ENCODE data around the gene TMEM184A.

Gene TMEM184A

DNA sequence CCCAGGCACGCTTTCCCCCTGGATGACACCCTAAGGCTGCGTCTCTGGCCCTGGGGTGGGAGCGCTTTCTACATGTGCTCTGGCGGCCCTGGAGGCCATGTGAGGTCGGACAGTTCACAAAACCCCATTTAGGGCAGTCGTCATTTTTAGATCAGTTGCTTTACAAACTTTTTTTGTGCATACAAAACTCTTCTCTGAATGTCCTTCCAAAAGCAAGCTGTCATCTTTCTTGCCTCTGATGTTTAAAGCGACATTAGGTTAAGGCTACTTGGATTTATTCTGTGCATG, 19.6 kb downstream of the TMEM184A start:
- peak overlapping the region; percentile 94 for H3K27ac ChIP-seq (ENCODE audit: low read depth, low read length)

DNA sequence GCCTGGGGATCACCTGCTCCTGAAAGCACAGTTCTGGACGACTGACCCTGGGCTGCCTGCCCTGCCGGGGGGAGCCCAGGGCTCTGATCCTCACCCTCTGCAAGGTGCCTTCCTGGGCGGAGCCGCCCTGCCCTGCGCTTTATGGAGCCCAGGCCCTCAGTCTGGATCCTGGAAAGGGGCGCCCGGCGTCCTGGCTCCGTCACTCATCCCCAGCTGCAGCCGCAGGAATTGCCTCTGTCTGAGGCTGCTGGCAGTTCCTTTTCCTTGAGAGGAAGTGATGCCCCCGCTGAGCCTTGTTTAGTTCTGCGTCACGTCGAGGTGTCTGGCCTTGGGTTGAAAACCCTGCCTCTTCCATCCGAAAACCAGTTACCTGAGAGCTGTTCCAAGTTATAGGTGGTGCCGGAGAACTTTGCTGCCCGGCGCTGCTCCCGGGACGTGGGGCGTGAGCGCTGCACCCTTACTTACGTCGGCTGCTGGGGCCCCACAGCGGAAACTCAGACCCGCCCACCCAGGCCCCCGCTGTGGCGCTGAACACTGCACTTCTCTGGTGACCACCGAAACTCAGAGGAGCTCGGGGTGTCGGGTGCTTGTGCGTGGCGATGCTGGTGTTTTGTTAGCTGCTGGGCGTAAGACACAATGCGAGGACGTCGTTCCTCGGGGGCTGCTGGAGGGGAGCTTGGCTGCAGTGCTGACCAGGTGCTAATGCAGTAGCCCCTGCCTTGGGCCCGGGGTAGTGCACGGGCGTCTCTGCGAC, 20.1 kb downstream of the TMEM184A start:
- H3K9me3 ChIP-seq (ENCODE audit: control insufficient read depth, insufficient read depth, low read length) = no peaks in the 10 kb centered on the region
- H3K27me3 ChIP-seq (ENCODE audit: control insufficient read depth, insufficient read depth, low read length) = no peaks in the 10 kb centered on the region
- H3K4me3 ChIP-seq (ENCODE audit: low read depth, low read length) = no peak overlapping the region
- H3K4me1 ChIP-seq (ENCODE audit: control insufficient read depth, insufficient read depth, low read length) = peaks cover 33% of the 10 kb centered on the region
- H3K36me3 ChIP-seq (ENCODE audit: control insufficient read depth, insufficient read depth, low read length) = peaks cover 14% of the 10 kb centered on the region
- no peak overlapping the region for H3K9ac ChIP-seq (ENCODE audit: low read depth, low read length)
- H3K27ac ChIP-seq (ENCODE audit: low read depth, low read length) = peak overlapping the region; percentile 94

More for the DNA sequence above, 19.6 kb downstream of the TMEM184A start:
- Histone ChIP-seq H3K4me3 (ENCODE audit: low read depth, low read length) (no peak overlapping the region), H3K27me3 (ENCODE audit: control insufficient read depth, insufficient read depth, low read length) (no peaks in the 10 kb centered on the region), H3K9me3 (ENCODE audit: control insufficient read depth, insufficient read depth, low read length) (no peaks in the 10 kb centered on the region), H3K4me1 (ENCODE audit: control insufficient read depth, insufficient read depth, low read length) (peaks cover 32% of the 10 kb centered on the region), H3K36me3 (ENCODE audit: control insufficient read depth, insufficient read depth, low read length) (peaks cover 20% of the 10 kb centered on the region), H3K9ac (ENCODE audit: low read depth, low read length) (peak overlapping the region; percentile 21; the same call in 1 of the 2 replicates)

DNA sequence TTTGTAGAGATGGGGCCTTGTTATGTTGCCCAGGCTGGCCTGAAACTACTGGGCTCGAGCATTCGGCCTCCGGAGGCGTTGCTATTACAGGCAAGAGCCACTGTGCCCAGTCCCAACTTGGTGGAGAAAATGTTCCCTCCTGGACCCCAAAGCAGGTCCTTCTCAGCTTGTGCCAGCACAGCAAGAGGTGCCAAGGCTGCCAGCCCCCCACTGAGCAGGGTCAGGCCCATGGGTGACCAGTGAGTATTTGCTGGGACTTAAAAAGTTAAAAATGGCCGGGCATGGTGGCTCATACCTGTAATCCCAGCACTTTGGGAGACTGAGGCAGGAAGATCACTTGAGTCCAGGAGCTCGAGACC, 20.9 kb downstream of the TMEM184A start:
- no peak overlapping the region for H3K9ac ChIP-seq (ENCODE audit: low read depth, low read length)
- H3K27me3 ChIP-seq (ENCODE audit: control insufficient read depth, insufficient read depth, low read length) = no peaks in the 10 kb centered on the region
- no peak overlapping the region for H3K4me3 ChIP-seq (ENCODE audit: low read depth, low read length)
- H3K4me1 ChIP-seq (ENCODE audit: control insufficient read depth, insufficient read depth, low read length) = peaks cover 33% of the 10 kb centered on the region
- peaks cover 8% of the 10 kb centered on the region; the same call in 1 of the 2 replicates for H3K36me3 ChIP-seq (ENCODE audit: control insufficient read depth, insufficient read depth, low read length)
- no peak overlapping the region for H3K27ac ChIP-seq (ENCODE audit: low read depth, low read length)
- H3K9me3 ChIP-seq (ENCODE audit: control insufficient read depth, insufficient read depth, low read length) = no peaks in the 10 kb centered on the region

DNA sequence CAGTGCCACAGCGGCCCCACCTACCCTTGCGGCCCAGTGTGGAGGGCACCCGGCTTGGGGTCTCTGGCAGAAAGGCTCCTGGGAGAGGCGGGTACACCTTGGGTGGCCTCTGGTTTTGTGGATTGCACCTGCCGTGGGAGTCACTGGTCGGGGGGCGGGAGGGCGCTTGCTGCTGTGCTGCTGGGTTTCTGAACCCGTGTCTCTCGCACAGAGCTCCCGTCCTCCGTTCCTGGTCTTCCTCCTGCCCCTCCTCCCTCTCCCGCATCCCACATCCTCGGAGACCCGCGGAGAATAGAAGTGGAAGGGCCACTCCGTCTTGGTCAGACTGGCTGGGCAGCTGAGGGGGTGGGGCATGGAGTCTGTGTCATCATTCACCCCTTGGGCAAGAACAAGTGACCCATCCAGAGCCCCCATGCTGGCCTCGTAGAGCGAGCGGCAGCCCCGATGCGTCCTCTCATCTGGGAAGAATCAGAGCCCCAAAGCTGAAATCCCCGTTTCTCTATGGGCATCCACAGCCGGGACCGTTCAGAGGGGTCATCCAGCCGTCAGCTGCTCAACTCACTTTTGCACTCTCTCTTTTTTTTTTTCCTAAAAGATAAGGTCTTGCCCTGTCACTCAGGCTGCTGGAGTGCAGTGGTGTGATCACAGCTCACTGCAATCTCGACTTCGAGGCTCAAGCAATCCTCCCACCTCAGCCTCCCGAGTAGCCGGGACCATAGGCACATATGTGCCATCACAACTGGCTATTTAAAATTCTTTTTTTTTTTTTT, 21.5 kb downstream of the TMEM184A start:
- H3K4me1 ChIP-seq (ENCODE audit: control insufficient read depth, insufficient read depth, low read length) = peaks cover 33% of the 10 kb centered on the region
- no peak overlapping the region for H3K9ac ChIP-seq (ENCODE audit: low read depth, low read length)
- peaks cover 2% of the 10 kb centered on the region; the same call in 1 of the 2 replicates for H3K36me3 ChIP-seq (ENCODE audit: control insufficient read depth, insufficient read depth, low read length)
- peak overlapping the region; percentile 48 for H3K27ac ChIP-seq (ENCODE audit: low read depth, low read length)
- no peak overlapping the region for H3K4me3 ChIP-seq (ENCODE audit: low read depth, low read length)
- H3K9me3 ChIP-seq (ENCODE audit: control insufficient read depth, insufficient read depth, low read length) = no peaks in the 10 kb centered on the region
- H3K27me3 ChIP-seq (ENCODE audit: control insufficient read depth, insufficient read depth, low read length) = no peaks in the 10 kb centered on the region

DNA sequence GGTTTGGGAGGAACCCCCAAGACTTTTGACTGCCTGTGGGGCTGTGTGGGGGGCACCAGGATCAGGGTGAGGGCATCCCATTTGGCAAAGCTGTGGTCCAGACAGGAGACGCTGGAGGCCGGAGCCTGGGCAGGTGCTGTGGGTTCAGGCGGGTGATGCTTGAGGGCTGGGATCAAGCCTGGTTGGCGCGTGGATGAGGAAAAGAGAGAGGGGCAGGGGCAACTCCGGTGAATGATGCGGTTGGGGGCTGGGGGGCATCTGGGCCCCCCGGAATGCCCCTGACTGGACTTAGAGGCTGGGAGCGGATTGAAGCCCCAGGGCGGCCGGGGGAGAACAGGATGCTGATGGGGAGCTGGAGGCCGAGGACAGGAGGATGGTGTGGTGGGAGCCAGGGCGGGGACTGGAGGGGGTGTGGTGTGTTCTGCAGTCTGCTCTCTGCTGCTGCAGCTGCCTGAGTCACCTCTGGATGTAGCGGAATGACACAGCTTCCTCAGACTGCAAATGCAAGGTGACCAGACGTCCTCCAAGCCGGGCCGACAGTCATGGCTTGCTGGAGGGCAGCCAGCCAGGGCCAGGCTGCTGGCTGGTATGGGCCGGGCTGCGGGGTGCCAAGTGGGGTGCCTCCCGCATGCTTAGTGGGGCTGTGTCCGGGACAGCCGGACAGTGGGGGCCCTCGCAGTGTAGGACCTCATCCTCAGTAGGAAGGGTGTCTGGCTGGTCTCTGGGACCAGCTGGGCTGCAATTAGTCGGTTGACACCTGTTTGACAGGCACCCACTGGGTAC, 22.3 kb downstream of the TMEM184A start:
- no peak overlapping the region for H3K4me3 ChIP-seq (ENCODE audit: low read depth, low read length)
- H3K9ac ChIP-seq (ENCODE audit: low read depth, low read length) = no peak overlapping the region

DNA sequence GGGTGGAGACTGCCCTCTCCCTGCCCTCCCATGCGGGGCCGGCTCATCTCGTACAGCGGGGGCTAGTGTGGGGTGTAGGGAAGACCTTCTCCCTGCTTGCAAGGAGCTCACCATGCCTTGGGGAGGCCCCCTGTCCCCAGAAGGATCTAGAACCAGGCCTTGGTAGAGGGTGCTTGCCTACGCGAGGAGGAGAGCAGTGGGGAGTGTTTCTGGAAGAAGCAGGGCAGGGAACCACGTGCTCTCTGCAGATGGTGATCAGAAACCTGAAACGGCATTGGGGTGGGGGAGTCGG, 22.8 kb downstream of the TMEM184A start:
- Histone ChIP-seq H3K9ac (ENCODE audit: low read depth, low read length) (no peak overlapping the region), H3K4me3 (ENCODE audit: low read depth, low read length) (no peak overlapping the region), H3K27ac (ENCODE audit: low read depth, low read length) (peak overlapping the region; percentile 67)

More for the DNA sequence above, 22.3 kb downstream of the TMEM184A start:
- H3K9me3 ChIP-seq (ENCODE audit: control insufficient read depth, insufficient read depth, low read length) = no peaks in the 10 kb centered on the region
- peaks cover 33% of the 10 kb centered on the region for H3K4me1 ChIP-seq (ENCODE audit: control insufficient read depth, insufficient read depth, low read length)
- peak overlapping the region; percentile 48 for H3K27ac ChIP-seq (ENCODE audit: low read depth, low read length)
- no peaks in the 10 kb centered on the region for H3K27me3 ChIP-seq (ENCODE audit: control insufficient read depth, insufficient read depth, low read length)
- no peaks in the 10 kb centered on the region for H3K36me3 ChIP-seq (ENCODE audit: control insufficient read depth, insufficient read depth, low read length)

DNA sequence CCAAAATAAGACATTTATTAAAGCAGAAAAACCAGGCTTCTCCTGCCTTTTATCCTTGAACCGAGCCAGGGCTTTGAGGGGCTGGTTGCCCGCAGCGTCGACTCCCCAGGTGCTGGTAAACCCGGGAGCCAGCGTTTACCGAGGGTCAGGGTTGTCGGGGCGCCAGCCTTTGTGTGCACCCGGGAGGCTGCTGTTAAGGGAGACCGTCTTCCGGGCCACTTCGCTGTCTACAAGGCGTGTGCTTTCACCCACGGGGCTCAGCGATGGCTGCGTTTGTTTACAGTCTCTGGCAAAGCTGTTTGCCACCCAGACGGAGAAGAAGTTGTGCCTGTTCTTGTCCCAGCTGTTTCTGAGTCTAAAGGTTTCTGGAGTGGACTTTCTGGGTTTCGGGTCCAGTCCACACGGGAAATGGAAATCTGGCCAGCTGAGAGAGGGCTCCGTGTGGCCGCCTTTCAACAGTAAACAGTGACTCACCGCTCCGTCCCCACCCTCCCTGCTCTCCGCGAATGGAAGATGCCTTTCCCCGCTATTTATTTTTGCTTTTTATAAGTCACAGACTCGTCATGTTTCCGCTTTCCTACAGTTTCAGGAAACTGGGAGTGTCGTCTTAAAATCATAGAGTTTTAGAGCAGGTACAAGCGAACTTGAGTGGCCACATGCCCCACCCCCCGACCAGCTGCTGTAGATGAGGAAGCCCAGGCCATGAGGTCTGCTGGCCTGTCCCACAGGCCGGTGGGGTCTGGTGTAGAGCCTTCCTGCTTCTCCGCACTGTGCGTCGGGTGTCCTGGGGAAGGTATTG, 23.4 kb downstream of the TMEM184A start:
- no peaks in the 10 kb centered on the region for H3K9me3 ChIP-seq (ENCODE audit: control insufficient read depth, insufficient read depth, low read length)
- peak overlapping the region; percentile 67 for H3K27ac ChIP-seq (ENCODE audit: low read depth, low read length)
- no peaks in the 10 kb centered on the region for H3K36me3 ChIP-seq (ENCODE audit: control insufficient read depth, insufficient read depth, low read length)
- no peaks in the 10 kb centered on the region for H3K27me3 ChIP-seq (ENCODE audit: control insufficient read depth, insufficient read depth, low read length)
- H3K9ac ChIP-seq (ENCODE audit: low read depth, low read length) = peak overlapping the region; percentile 44; the same call in 1 of the 2 replicates
- peaks cover 33% of the 10 kb centered on the region for H3K4me1 ChIP-seq (ENCODE audit: control insufficient read depth, insufficient read depth, low read length)
- H3K4me3 ChIP-seq (ENCODE audit: low read depth, low read length) = peak overlapping the region; percentile 40; the same call in 1 of the 2 replicates

More for the DNA sequence above, 22.8 kb downstream of the TMEM184A start:
- Histone ChIP-seq H3K9me3 (ENCODE audit: control insufficient read depth, insufficient read depth, low read length) (no peaks in the 10 kb centered on the region), H3K4me1 (ENCODE audit: control insufficient read depth, insufficient read depth, low read length) (peaks cover 33% of the 10 kb centered on the region), H3K27me3 (ENCODE audit: control insufficient read depth, insufficient read depth, low read length) (no peaks in the 10 kb centered on the region), H3K36me3 (ENCODE audit: control insufficient read depth, insufficient read depth, low read length) (no peaks in the 10 kb centered on the region)

DNA sequence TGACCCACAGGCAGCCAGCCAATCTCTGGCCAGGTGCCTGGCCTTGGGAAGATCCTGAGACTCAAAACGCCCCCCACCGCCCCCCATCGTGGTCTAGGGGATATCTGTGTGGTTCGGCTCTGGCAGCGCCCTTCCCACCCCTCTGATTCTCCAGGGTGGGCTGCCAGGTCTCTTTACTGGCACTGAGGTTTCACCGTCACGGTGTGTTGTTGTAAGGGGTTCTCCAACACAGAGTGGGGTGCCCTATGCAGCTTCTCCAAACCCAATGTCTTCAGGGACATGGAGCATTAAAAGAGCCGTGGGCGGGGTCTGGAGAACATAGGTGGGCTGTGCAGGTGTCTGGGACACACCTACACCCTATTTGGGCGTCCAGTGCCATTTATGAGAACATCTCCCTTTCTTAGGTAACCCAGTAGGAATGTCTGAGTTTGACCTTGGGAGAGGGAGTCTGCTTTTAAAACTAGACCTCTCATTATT, 24.0 kb downstream of the TMEM184A start:
- Histone ChIP-seq H3K36me3 (ENCODE audit: control insufficient read depth, insufficient read depth, low read length) (no peaks in the 10 kb centered on the region), H3K27me3 (ENCODE audit: control insufficient read depth, insufficient read depth, low read length) (no peaks in the 10 kb centered on the region), H3K9me3 (ENCODE audit: control insufficient read depth, insufficient read depth, low read length) (no peaks in the 10 kb centered on the region), H3K4me3 (ENCODE audit: low read depth, low read length) (0 out of 2 replicates have a peak overlapping the region, but pooled peaks have one; percentile 40), H3K27ac (ENCODE audit: low read depth, low read length) (peak overlapping the region; percentile 67), H3K4me1 (ENCODE audit: control insufficient read depth, insufficient read depth, low read length) (peaks cover 28% of the 10 kb centered on the region), H3K9ac (ENCODE audit: low read depth, low read length) (no peak overlapping the region)

DNA sequence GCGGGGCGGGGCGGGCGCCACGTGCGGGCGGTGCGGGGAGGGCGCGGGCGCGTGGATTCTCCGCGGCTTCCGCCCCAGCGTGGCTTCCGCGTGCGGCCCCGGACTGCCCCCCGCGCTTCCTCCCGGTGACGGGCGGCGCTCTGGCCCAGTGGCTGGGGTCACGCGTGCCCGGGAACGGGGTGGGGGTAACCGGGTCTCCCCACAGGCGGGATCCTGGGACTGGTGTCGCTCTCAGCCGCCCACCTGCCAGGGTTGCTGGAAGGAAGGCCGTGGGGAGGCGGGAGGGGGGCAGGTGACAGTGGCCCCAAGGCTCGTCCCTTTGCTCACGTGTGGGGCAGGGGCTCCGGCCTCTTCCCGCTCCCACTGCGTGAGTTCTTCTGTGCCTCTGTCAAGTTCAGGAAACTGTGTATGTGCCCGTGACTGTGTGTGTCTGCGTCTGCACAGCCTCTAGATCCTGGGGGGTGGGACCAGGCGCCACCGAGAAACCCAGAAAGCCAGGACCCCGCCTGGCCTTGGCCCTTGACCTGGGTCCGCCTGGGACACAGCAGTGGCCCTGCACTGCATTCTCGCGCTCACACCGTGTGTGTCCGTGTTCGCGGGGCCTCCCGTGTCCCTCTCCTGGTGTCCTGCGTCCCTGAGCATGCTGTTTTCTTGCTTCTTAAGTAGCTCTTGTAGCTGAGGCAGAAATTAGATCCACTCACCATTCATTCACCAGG, 24.6 kb downstream of the TMEM184A start:
- Histone ChIP-seq H3K4me1 (ENCODE audit: control insufficient read depth, insufficient read depth, low read length) (peaks cover 25% of the 10 kb centered on the region), H3K27ac (ENCODE audit: low read depth, low read length) (no peak overlapping the region), H3K27me3 (ENCODE audit: control insufficient read depth, insufficient read depth, low read length) (no peaks in the 10 kb centered on the region)

DNA sequence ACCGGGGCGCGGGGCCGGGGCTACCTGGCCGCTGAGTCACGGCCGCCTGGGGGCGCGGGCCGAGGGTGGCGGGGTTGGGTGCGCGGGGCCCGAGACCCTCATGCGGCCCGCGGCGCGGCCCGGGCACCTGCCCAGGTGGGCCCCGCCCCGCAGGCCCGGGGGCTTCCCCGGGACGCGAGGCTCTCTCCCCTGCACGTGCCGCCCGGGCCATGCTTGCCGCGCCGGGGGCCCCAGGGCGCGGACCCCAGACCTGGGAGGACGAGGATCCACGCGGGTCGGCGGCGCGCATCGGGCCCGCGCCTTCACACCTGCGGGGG, 25.1 kb downstream of the TMEM184A start:
- peak overlapping the region; percentile 60; the same call in 1 of the 2 replicates for H3K4me3 ChIP-seq (ENCODE audit: low read depth, low read length)
- H3K27me3 ChIP-seq (ENCODE audit: control insufficient read depth, insufficient read depth, low read length) = no peaks in the 10 kb centered on the region
- no peak overlapping the region for H3K27ac ChIP-seq (ENCODE audit: low read depth, low read length)
- H3K9ac ChIP-seq (ENCODE audit: low read depth, low read length) = no peak overlapping the region
- H3K4me1 ChIP-seq (ENCODE audit: control insufficient read depth, insufficient read depth, low read length) = peaks cover 22% of the 10 kb centered on the region
- H3K36me3 ChIP-seq (ENCODE audit: control insufficient read depth, insufficient read depth, low read length) = no peaks in the 10 kb centered on the region
- no peaks in the 10 kb centered on the region for H3K9me3 ChIP-seq (ENCODE audit: control insufficient read depth, insufficient read depth, low read length)

More for the DNA sequence above, 24.6 kb downstream of the TMEM184A start:
- no peaks in the 10 kb centered on the region for H3K36me3 ChIP-seq (ENCODE audit: control insufficient read depth, insufficient read depth, low read length)
- no peak overlapping the region for H3K9ac ChIP-seq (ENCODE audit: low read depth, low read length)
- H3K9me3 ChIP-seq (ENCODE audit: control insufficient read depth, insufficient read depth, low read length) = no peaks in the 10 kb centered on the region
- peak overlapping the region; percentile 60 for H3K4me3 ChIP-seq (ENCODE audit: low read depth, low read length)

Measured in HUES48 (cell line).